Activated T-cell treated with anti-CD3 and anti-CD28 coated beads, Interleukin-2, amount 50 U/mL, for 1 hour (primary cell): ENCODE results near the gene CORO7.
"Not testable (repeated sequence)": the region's sequence is repeated elsewhere in the genome, so short reads cannot be mapped to it uniquely, and the experiment has no call there.

ENCODE experiments used
- DNase-seq: peaks from one replicate; pipeline ENCODE4 v3.0.0-alpha.2; 2020

CORO7 gene

GRCh38 chr16:4399001-4399730, 17.2 kb downstream of the CORO7 start:
- no peak for DNase-seq

- DNase-seq: no peak
Measured at GRCh38 chr16:4395055-4395726, 21.2 kb downstream of the CORO7 start.

GRCh38 chr16:4393850-4394249, 22.5 kb downstream of the CORO7 start:
- DNase-seq: not testable (repeated sequence)

GRCh38 chr16:4393240-4393600, 23.2 kb downstream of the CORO7 start:
- no peak for DNase-seq

GRCh38 chr16:4392382-4393239, 23.8 kb downstream of the CORO7 start:
- no peak for DNase-seq

GRCh38 chr16:4391631-4392381, 24.6 kb downstream of the CORO7 start:
- DNase-seq: no peak

GRCh38 chr16:4390266-4391260, 25.8 kb downstream of the CORO7 start:
- DNase-seq: no peak

GRCh38 chr16:4389051-4389955, 27.1 kb downstream of the CORO7 start:
- DNase-seq: no peak

- no peak for DNase-seq
Measured at GRCh38 chr16:4388271-4389021, 27.9 kb downstream of the CORO7 start.

- no peak for DNase-seq
Measured at GRCh38 chr16:4387781-4388180, 28.6 kb downstream of the CORO7 start.

- no peak for DNase-seq
Measured at GRCh38 chr16:4386951-4387565, 29.3 kb downstream of the CORO7 start.

- no peak for DNase-seq
Measured at GRCh38 chr16:4386451-4386805, 30.0 kb downstream of the CORO7 start.

- no peak for DNase-seq
Measured at GRCh38 chr16:4385789-4386450, 30.5 kb downstream of the CORO7 start.

GRCh38 chr16:4385066-4385788, 31.2 kb downstream of the CORO7 start:
- DNase-seq: no peak

- DNase-seq: no peak
Measured at GRCh38 chr16:4384509-4384942, 31.9 kb downstream of the CORO7 start.

- no peak for DNase-seq
Measured at GRCh38 chr16:4383591-4384444, 32.6 kb downstream of the CORO7 start.

- DNase-seq: no peak
Measured at GRCh38 chr16:4382795-4383357, 33.5 kb downstream of the CORO7 start.
